ENCODE measurements around the gene ZEB1. TPM values are rescaled to one million over a fixed set of nuclear protein-coding genes. Genes with fewer than 3 reads are reported as not detected.

The ZEB1 gene
- total RNA-seq, 1 experiment from 2014 or later, result 31.5 TPM

GRCh38 chr10:31397852-31398251, 78.8 kb downstream of the ZEB1 start:
- BruUV-seq (replicated peaks), result no TSS peak
- ATAC-seq, result no peak
- H3K4me1 ChIP-seq (ENCODE audit: control insufficient read depth, insufficient read depth, low read length), result peaks cover 11% of the 10 kb centered on the region; the same call in 1 of the 2 replicates

GRCh38 chr10:31399171-31399570, 80.2 kb downstream of the ZEB1 start:
- no peak overlapping the region for H3K27ac ChIP-seq (ENCODE audit: low read length)
- ChIA-PET CTCF (no interaction called here), POLR2A (no interaction called here)
- peaks cover 11% of the 10 kb centered on the region; the same call in 1 of the 2 replicates for H3K4me1 ChIP-seq (ENCODE audit: control insufficient read depth, insufficient read depth, low read length)
- no peaks in the 10 kb centered on the region for H3K9me3 ChIP-seq (ENCODE audit: control insufficient read depth, insufficient read depth, low read depth, low read length)
- no peaks in the 10 kb centered on the region for H3K27me3 ChIP-seq (ENCODE audit: control insufficient read depth, insufficient read depth, low read length)
- in situ Hi-C loops (cut with HindIII; ENCODE audit: low pct_unique_long_range_greater_than_20kb, low sequenced_read_pairs) (no loop called here), intact Hi-C loops (cut with micrococcal nuclease; ENCODE audit: unreplicated experiment) (no loop called here)
- H3K4me3 ChIP-seq (ENCODE audit: low read depth in 2 of 2, low read length in 2 of 2), result no peak overlapping the region
- DNase-seq (ENCODE audit: low read depth, low spot score) (no peak), ATAC-seq (no peak)
- no peak for TF ChIP-seq SIN3A (IDR thresholded peaks at IDR 0.05; ENCODE audit: borderline replicate concordance, insufficient read depth, low read depth, low read length)
- no peak for TF ChIP-seq POLR2AphosphoS5 (IDR thresholded peaks at IDR 0.05; ENCODE audit: low read depth, low read length)
- TF ChIP-seq CTCF (IDR thresholded peaks at IDR 0.05), result no peak
- TF ChIP-seq TCF7L2 (IDR thresholded peaks at IDR 0.05; ENCODE audit: low read depth, low read length), result no peak
- TF ChIP-seq REST (IDR thresholded peaks at IDR 0.05; ENCODE audit: insufficient read depth in 1 of 2, low read depth in 2 of 2, low read length in 1 of 2), result no peak
- H3K36me3 ChIP-seq (ENCODE audit: control insufficient read depth, insufficient read depth, low read length), result no peaks in the 10 kb centered on the region
- no TSS peak for BruUV-seq (replicated peaks)

More at GRCh38 chr10:31397852-31398251, 78.8 kb downstream of the ZEB1 start:
- DNase-seq (ENCODE audit: low read depth, low spot score), result no peak
- in situ Hi-C loops (cut with HindIII; ENCODE audit: low pct_unique_long_range_greater_than_20kb, low sequenced_read_pairs) (no loop called here), intact Hi-C loops (cut with micrococcal nuclease; ENCODE audit: unreplicated experiment) (no loop called here)
- H3K27me3 ChIP-seq (ENCODE audit: control insufficient read depth, insufficient read depth, low read length), result no peaks in the 10 kb centered on the region
- CTCF ChIA-PET, result no interaction called here
- no peaks in the 10 kb centered on the region; the same call in 1 of the 2 replicates for H3K36me3 ChIP-seq (ENCODE audit: control insufficient read depth, insufficient read depth, low read length)
- no peak overlapping the region for H3K27ac ChIP-seq (ENCODE audit: low read length)
- POLR2A ChIA-PET, result no interaction called here
- TF ChIP-seq REST (IDR thresholded peaks at IDR 0.05; ENCODE audit: insufficient read depth in 1 of 2, low read depth in 2 of 2, low read length in 1 of 2) (no peak), SIN3A (IDR thresholded peaks at IDR 0.05; ENCODE audit: borderline replicate concordance, insufficient read depth, low read depth, low read length) (no peak), CTCF (IDR thresholded peaks at IDR 0.05) (no peak), POLR2AphosphoS5 (IDR thresholded peaks at IDR 0.05; ENCODE audit: low read depth, low read length) (no peak), TCF7L2 (IDR thresholded peaks at IDR 0.05; ENCODE audit: low read depth, low read length) (no peak)
- H3K4me3 ChIP-seq (ENCODE audit: low read depth in 2 of 2, low read length in 2 of 2), result no peak overlapping the region
- H3K9me3 ChIP-seq (ENCODE audit: control insufficient read depth, insufficient read depth, low read depth, low read length), result no peaks in the 10 kb centered on the region
